Measurements from ENCODE around the gene FOXO3. TPM values are rescaled to one million over a fixed set of nuclear protein-coding genes. Genes with fewer than 3 reads are reported as not detected.

Gene FOXO3
- total RNA-seq, result 10 to 100 TPM; 52.4 to 60.4 (median 60.1) TPM
- long read RNA-seq, donor 1, full-length matches to known transcripts, result 126 of 203 reads
- long read RNA-seq, donor 1, partial matches to known transcripts, result 52 of 203 reads
- long read RNA-seq, donor 1, other reads (novel, unspliced or antisense), result 25 of 203 reads
- long read RNA-seq, donor 2, partial matches to known transcripts, result 10 of 19 reads
- long read RNA-seq, donor 2, other reads (novel, unspliced or antisense), result 9 of 19 reads

DNA sequence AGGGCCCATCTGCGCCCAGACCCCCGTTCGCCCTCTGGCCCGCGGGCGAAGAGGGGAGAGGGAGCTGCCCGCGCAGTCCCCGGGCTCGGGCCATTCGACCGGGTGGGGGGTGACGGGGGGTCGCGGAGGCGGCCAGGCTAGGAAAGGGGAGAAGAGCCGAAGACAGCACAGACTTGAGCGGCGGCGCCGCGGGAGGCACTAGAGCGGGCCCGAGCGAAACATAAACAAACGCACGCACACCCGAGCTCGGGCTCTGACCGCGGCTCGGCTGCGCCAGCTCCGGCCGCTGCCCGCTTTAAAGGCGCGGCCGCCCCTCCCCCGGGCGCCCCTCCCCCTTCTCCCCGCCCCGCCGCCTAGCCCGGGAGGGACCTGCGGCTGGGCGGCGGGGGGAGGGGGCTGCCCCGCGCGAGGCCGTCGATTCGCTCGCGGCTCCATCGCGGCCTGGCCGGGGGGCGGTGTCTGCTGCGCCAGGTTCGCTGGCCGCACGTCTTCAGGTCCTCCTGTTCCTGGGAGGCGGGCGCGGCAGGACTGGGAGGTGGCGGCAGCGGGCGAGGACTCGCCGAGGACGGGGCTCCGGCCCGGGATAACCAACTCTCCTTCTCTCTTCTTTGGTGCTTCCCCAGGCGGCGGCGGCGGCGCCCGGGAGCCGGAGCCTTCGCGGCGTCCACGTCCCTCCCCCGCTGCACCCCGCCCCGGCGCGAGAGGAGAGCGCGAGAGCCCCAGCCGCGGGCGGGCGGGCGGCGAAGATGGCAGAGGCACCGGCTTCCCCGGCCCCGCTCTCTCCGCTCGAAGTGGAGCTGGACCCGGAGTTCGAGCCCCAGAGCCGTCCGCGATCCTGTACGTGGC lies at the start of gene FOXO3:
TSS of gene FOXO3 (plus strand) at position 455 of the 846 bp plus-strand sequence. CDS start at position 747, 292 bp downstream.
- no peaks in the 10 kb centered on the region for H3K9me3 ChIP-seq
- no peaks in the 10 kb centered on the region for H3K36me3 ChIP-seq (ENCODE audit: low read depth)
- H3K4me3 ChIP-seq, result peak within 1 kb of the TSS; percentile 79
- intact Hi-C loops (cut with DNase I, micrococcal nuclease), result no loop called here
- peak; percentile 63 for ATAC-seq
- peaks cover 14% of the 10 kb centered on the region for H3K4me1 ChIP-seq (ENCODE audit: low read depth)
- TF ChIP-seq, protein P1, sequence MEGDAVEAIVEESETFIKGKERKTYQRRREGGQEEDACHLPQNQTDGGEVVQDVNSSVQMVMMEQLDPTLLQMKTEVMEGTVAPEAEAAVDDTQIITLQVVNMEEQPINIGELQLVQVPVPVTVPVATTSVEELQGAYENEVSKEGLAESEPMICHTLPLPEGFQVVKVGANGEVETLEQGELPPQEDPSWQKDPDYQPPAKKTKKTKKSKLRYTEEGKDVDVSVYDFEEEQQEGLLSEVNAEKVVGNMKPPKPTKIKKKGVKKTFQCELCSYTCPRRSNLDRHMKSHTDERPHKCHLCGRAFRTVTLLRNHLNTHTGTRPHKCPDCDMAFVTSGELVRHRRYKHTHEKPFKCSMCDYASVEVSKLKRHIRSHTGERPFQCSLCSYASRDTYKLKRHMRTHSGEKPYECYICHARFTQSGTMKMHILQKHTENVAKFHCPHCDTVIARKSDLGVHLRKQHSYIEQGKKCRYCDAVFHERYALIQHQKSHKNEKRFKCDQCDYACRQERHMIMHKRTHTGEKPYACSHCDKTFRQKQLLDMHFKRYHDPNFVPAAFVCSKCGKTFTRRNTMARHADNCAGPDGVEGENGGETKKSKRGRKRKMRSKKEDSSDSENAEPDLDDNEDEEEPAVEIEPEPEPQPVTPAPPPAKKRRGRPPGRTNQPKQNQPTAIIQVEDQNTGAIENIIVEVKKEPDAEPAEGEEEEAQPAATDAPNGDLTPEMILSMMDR (IDR thresholded peaks at IDR 0.05), result no peak
- DNase-seq, result peak; percentile 91 to 96 (median 95)

DNA sequence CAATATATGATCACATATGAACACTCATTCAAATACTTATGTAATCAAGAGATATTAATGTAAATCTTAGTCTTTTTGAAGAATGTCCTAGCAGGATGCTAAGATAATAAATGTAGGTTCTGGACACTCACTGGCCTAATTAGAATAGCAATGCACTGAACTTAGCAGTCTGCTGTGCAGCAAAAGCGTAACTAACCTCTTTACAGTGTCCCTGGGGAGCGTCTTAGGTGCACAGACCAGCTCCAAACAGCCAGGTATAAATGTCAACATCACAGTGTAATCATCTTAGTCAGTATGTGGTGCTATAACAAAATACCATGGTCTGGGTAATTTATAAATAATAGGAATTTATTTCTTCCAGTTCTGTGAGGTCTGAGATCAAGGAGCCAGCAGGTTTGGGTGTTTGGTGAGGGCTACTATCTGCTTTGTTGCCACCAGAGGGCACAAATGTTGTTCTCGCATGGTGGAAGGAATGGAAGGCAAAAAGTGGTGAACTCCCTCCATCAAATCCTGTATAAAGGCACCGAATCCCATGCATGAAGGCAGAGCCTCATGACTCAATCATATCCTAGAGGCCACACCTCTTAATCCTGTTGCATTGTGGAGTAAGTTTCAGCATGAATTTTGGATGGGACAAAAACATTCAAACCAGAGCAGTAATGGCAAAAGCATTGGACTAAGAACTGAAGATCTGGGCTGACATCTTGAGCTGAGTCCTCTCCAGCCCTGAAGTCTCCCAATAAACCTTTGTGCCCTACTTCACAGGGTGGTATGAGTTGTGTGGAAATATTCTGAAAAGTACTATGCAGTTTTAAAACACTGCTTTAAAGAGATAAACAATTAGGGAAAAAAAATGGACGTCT lies 41.8 kb upstream of the FOXO3 start:
- H3K4me3 ChIP-seq, result no peak overlapping the region
- no peaks in the 10 kb centered on the region for H3K9me3 ChIP-seq
- TF ChIP-seq, protein P1 (IDR thresholded peaks at IDR 0.05), result no peak
- no peaks in the 10 kb centered on the region for H3K36me3 ChIP-seq (ENCODE audit: low read depth)
- intact Hi-C loops (cut with DNase I, micrococcal nuclease), result no loop called here
- peak; percentile 21 for ATAC-seq
- no peaks in the 10 kb centered on the region for H3K4me1 ChIP-seq (ENCODE audit: low read depth)
- no peak for DNase-seq

DNA sequence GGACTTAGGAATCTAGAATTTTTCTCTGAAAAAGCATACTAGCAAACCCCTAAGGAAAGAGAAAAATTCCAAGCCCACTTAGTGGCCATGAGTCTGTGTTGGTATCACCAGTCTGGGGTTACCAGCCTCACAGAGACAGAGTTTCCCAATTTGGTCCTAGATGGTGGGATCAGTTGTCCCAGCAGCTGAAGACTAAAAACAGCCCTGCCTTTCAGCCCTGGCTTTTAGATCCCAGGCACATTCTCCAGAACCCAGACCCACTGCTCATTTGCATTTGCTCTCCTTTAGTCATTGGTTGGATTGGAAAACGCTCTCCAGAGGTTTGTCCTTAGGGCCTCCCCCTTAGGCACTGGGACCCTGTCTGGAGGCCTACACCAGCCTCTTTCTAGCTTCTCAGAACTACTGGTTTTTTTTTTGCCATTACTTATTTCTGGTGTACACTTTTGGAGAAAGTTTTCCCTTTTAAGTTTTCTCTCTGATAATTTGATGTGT lies 39.1 kb upstream of the FOXO3 start:
- Histone ChIP-seq H3K4me1 (ENCODE audit: low read depth) (no peaks in the 10 kb centered on the region), H3K4me3 (no peak overlapping the region), H3K36me3 (ENCODE audit: low read depth) (no peaks in the 10 kb centered on the region), H3K9me3 (no peaks in the 10 kb centered on the region)
- TF ChIP-seq, protein P1 (IDR thresholded peaks at IDR 0.05), result no peak
- ATAC-seq, result no peak
- DNase-seq, result no peak
- intact Hi-C loops (cut with DNase I, micrococcal nuclease), result loop anchor here in 1 of 2 donors (10.0 kb wide), 1 partner anchor 407 kb away; no protein-coding TSS in a partner anchor

DNA sequence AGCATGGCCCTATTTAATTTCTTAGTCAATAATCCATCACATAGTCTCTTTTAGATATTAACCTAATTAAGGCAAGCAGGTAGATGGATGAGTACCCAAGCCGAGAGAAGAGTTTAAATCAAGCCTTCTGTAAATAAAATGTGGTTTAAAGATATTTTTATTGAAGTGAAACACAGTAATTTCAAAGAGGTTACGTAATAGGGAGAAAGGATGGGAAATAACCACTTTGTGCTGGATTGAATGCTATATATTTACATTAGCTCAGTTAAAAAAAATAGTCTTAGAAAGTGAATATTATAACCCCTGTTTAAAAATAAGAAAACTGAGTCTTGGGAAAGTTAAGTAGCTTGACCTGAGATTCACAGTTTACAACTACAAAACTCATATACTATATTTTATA lies 37.0 kb upstream of the FOXO3 start:
- H3K4me1 ChIP-seq (ENCODE audit: low read depth), result no peaks in the 10 kb centered on the region
- no peak overlapping the region for H3K4me3 ChIP-seq
- DNase-seq, result no peak
- intact Hi-C loops (cut with DNase I, micrococcal nuclease), result loop anchor here in 1 of 2 donors (10.0 kb wide), 1 partner anchor 409 kb away; no protein-coding TSS in a partner anchor
- ATAC-seq, result no peak
- no peaks in the 10 kb centered on the region for H3K36me3 ChIP-seq (ENCODE audit: low read depth)
- H3K9me3 ChIP-seq, result no peaks in the 10 kb centered on the region
- TF ChIP-seq, protein P1 (IDR thresholded peaks at IDR 0.05), result no peak

Data from mucosa of descending colon (tissue), 3 donors.